ENCODE results near the gene TMEM198. TPM values are rescaled to one million over a fixed set of nuclear protein-coding genes. Genes with fewer than 3 reads are reported as not detected.

TMEM198 gene, protein sequence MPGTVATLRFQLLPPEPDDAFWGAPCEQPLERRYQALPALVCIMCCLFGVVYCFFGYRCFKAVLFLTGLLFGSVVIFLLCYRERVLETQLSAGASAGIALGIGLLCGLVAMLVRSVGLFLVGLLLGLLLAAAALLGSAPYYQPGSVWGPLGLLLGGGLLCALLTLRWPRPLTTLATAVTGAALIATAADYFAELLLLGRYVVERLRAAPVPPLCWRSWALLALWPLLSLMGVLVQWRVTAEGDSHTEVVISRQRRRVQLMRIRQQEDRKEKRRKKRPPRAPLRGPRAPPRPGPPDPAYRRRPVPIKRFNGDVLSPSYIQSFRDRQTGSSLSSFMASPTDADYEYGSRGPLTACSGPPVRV
- 1.1 and 5.1 TPM in 2 replicates for total RNA-seq

DNA sequence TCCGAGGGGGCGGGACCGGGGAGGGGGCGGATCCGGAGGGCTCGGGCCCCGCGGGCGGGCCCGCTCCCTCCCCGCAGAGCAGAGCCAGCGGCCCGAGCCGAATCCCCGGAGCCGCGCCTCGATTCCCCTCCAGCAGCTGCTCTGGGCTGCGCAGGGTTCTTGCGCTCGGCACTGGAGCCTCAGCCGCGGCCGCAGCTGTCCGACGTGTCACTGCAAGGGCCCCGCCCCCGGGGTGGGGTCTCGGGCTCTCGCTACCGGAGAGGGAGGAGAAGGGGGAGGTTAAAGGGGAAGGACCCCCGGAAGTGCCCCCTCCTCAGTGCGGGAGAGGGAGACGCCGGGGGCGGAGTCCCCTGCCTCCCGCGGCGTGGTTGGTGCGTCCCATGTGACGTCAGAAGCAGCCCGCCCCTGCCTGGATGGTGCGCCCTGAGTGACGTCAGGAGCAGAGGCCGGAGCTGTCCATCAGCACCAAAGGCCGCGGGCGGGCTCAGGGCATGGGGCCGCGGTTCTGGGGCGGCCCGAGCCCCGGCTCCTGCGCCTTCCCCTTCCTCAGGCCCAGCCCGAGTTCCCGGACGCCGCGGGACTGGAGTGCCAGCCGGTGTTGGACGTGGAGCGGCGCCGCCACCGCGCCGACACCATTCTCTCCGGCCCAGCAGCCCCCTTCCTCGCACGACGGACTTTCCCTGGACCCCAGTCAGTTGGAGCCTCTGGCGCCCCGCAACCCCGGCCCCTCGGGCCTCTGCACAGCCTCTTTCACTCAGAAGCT is at the start of gene TMEM198, which contains the start of gene CHPF:
Gene TMEM198, plus strand, starts transcription at position 433 of the 763 bp plus-strand sequence. CDS start 700 bp downstream, outside the sequence.
Gene CHPF, minus strand, starts transcription at position 214 of the 763 bp plus-strand sequence. CDS start 271 bp downstream, outside the sequence.

GRCh38 chr2:219498280-219499057 is 45.4 kb upstream of the TMEM198 start, which contains the start of gene GMPPA:
TSS of gene GMPPA (plus strand) at chr2:219498891. CDS start at chr2:219499976, 1,085 bp downstream.

GRCh38 chr2:219514196-219514761 is 29.5 kb upstream of the TMEM198 start, which contains the start of gene ASIC4:
TSS of gene ASIC4 (plus strand) at chr2:219514482. CDS start at chr2:219514725, 243 bp downstream.

GRCh38 chr2:219571311-219572236 is 27.7 kb downstream of the TMEM198 start, which contains the start of gene OBSL1:
TSS of gene OBSL1 (minus strand) at chr2:219571539. CDS start at chr2:219571232, 307 bp downstream.

GRCh38 chr2:219572237-219573001 is 28.6 kb downstream of the TMEM198 start, which contains the start of gene INHA:
TSS of gene INHA (plus strand) at chr2:219572310. CDS start at chr2:219572375, 65 bp downstream.

DNA sequence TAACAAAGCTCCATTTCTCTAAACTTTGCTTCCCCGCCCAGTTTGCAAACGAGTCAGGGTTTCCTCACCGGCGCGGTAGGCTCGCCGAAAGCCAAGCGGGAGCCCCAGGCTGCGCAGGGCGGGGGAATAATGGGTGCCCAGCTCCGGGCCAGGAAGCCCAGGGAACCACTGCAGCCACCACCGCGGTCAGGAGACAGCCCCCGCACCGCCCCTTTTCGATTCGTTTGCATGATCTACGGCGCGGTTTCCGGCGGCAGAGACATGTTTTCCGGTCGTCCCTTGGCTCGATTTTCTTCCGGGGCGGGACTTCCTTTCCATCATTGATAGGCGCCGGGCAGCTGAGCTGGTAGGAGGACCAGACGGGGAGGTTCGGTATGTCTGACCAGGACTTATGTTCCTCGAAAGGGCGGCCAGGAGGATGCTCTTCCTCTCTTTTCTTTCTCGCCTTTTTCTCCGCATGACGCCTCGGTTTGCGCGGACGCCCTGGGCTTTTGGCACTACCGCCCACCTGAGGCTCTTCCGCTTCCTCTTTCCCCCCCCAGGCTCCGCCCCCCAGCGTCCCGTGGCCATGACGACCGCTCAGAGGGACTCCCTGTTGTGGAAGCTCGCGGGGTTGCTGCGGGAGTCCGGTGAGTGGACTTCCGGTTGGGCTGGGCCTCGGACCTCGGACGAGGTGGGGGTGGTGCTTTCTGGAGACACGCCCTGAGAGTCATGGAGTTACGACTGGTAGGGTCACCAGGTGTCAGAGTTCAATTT is 53.9 kb downstream of the TMEM198 start, which contains the start of gene STK11IP:
Gene STK11IP, plus strand, starts transcription at position 306 of the 756 bp plus-strand sequence. Its CDS starts 263 bp downstream, at position 569.

Other genes starting within 250 kb of the TMEM198 start
- gene PTPRN, start 234.6 kb upstream of the TMEM198 start, total RNA-seq: 0.49 and 0.63 TPM in 2 replicates
- gene RESP18, start 211.3 kb upstream of the TMEM198 start, total RNA-seq: not detected in 2 replicates
- 36.3 and 73.0 TPM in 2 replicates for gene DNPEP, start 156.1 kb upstream of the TMEM198 start, total RNA-seq
- gene DES, start 125.7 kb upstream of the TMEM198 start, total RNA-seq: 0.98 and 30.6 TPM in 2 replicates
- 6.8 and 24.8 TPM in 2 replicates for gene SPEG, start 109.2 kb upstream of the TMEM198 start, total RNA-seq
- gene GMPPA, start 45.1 kb upstream of the TMEM198 start, total RNA-seq: 37.0 and 59.0 TPM in 2 replicates
- not detected in 2 replicates for gene ASIC4, start 29.5 kb upstream of the TMEM198 start, total RNA-seq
- gene CHPF, start 219 bp upstream of the TMEM198 start, total RNA-seq: 164 and 424 TPM in 2 replicates
- gene OBSL1, start 27.5 kb downstream of the TMEM198 start, total RNA-seq: 55.2 and 101 TPM in 2 replicates
- 1.0 TPM in 1 of 2 replicates, not detected in the other for gene INHA, start 28.3 kb downstream of the TMEM198 start, total RNA-seq
- gene STK11IP, start 53.8 kb downstream of the TMEM198 start, total RNA-seq: 15.3 and 25.6 TPM in 2 replicates
- 9.0 and 20.0 TPM in 2 replicates for gene SLC4A3, start 83.6 kb downstream of the TMEM198 start, total RNA-seq

All from mesangial cell (primary cell).